HUDEP-2 (cell line): Measurements from ENCODE around the gene PATE1.

Experiments used
- DNase-seq, 76 experiments: peaks; one replicate each; lab custom pipeline; 2025; ENCODE audit not compliant: unreplicated experiment in 76 of 76; lab: John Stamatoyannopoulos, UW

Gene PATE1

GRCh38 chr11:125787827-125788226 lies 41.7 kb downstream of the PATE1 start, which contains the start of gene PATE3:
TSS of gene PATE3 (plus strand) at chr11:125788127. CDS start at chr11:125788152, 25 bp downstream.
- DNase-seq = no peak

- DNase-seq = no peak
These were observed 44.7 kb downstream of the PATE1 start for GRCh38 chr11:125790825-125791224.

DNA sequence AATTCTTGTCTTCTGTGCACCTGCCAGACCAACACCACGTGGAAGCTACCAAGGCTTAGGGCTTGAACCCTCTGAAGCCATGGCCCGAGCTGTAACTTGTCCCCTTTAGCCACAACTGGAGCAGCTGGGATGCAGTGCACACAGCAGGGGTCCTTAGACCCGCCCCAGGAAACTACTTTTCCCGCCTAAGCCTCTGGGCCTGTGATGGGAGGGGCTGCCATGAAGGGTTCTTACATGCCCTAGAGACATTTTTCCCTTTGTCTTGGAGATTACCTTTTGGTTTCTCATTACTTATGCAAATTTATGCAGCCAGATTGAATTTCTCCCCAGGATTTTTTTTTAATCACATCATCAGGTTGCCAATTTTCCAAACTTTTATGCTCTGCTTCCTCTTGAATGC lies 51.6 kb downstream of the PATE1 start:
- no peak for DNase-seq
